ENCODE results near the gene DOCK4. TPM values are rescaled to one million over a fixed set of nuclear protein-coding genes. Genes with fewer than 3 reads are reported as not detected.

Gene DOCK4
- total and polyA plus RNA-seq, 10 of the 15 experiments (the other 5 are each of a cell fraction or from before 2014, with no cell fraction given): 0.03 to 0.73 (median 0.38) TPM

- no peak for TF ChIP-seq PRDM15 (CRISPR knock-in tag; IDR thresholded peaks at IDR 0.05)
Measured at GRCh38 chr7:112105584-112106530, 100.3 kb downstream of the DOCK4 start (continued).

- Histone ChIP-seq H3K27ac (ENCODE audit: control insufficient read depth, insufficient read depth) (no peak overlapping the region), H3K9me3 (replicated peaks; ENCODE audit: control insufficient read depth, insufficient read depth, low read length) (no peaks in the 10 kb centered on the region), H3K27me3 (replicated peaks in 1 of 2; ENCODE audit: control insufficient read depth in 2 of 2, insufficient read depth in 2 of 2, low read length in 1 of 2) (no peaks in the 10 kb centered on the region), H3K36me3 (ENCODE audit: control insufficient read depth in 2 of 2, insufficient read depth in 2 of 2, low read length in 1 of 2) (no peaks in the 10 kb centered on the region), H3K4me3 (no peak overlapping the region), H2AFZ (ENCODE audit: control insufficient read depth, low read depth, low read length) (no peak overlapping the region), H4K20me1 (ENCODE audit: control insufficient read depth, insufficient read depth) (no peaks in the 10 kb centered on the region), H3K4me1 (ENCODE audit: control insufficient read depth, insufficient read depth, low read length) (no peaks in the 10 kb centered on the region), H3K79me2 (ENCODE audit: control insufficient read depth, insufficient read depth, low read length) (no peaks in the 10 kb centered on the region), H3K9ac (ENCODE audit: control insufficient read depth, insufficient read depth, low read length) (no peak overlapping the region), H3K4me2 (ENCODE audit: control insufficient read depth, insufficient read depth) (no peak overlapping the region)
- TF ChIP-seq GABPA (IDR thresholded peaks at IDR 0.05; ENCODE audit: low read depth) (no peak), USF2 (IDR thresholded peaks at IDR 0.05; ENCODE audit: borderline replicate concordance, low read depth, low read length) (no peak), ZSCAN29 (IDR thresholded peaks at IDR 0.05) (no peak), SUPT20H (IDR thresholded peaks at IDR 0.05; ENCODE audit: borderline replicate concordance, control insufficient read depth, low read depth, low read length) (no peak), MYC (IDR thresholded peaks at IDR 0.05; ENCODE audit: insufficient read depth, insufficient read length, insufficient replicate concordance, low read length, severe bottlenecking) (no peak)
- CTCF ChIA-PET: no interaction called here
- DNase-seq (ENCODE audit: low read depth, low spot score): no peak
- BruUV-seq (replicated peaks): no TSS peak
- SMC1A ChIA-PET (ENCODE audit: uncharacterized antibody, unreplicated experiment): no interaction called here
- intact Hi-C loops (cut with micrococcal nuclease; ENCODE audit: unreplicated experiment): no loop called here
- in situ Hi-C loops (cut with MboI): no loop called here
- FAIRE-seq: no peak
- 95% methylated on average over 2 of the region's 2 CpGs for WGBS (ENCODE audit: insufficient coverage, insufficient replicate concordance, low lambda C conversion rate, missing lambda C conversion rate)
- ATAC-seq: no peak
- RAD21 ChIA-PET (ENCODE audit: unreplicated experiment): no interaction called here
- POLR2A ChIA-PET: no interaction called here
Measured at GRCh38 chr7:112104120-112104519, 102.1 kb downstream of the DOCK4 start.
